ENCODE measurements around the gene NMRK1.

Gene NMRK1

DNA sequence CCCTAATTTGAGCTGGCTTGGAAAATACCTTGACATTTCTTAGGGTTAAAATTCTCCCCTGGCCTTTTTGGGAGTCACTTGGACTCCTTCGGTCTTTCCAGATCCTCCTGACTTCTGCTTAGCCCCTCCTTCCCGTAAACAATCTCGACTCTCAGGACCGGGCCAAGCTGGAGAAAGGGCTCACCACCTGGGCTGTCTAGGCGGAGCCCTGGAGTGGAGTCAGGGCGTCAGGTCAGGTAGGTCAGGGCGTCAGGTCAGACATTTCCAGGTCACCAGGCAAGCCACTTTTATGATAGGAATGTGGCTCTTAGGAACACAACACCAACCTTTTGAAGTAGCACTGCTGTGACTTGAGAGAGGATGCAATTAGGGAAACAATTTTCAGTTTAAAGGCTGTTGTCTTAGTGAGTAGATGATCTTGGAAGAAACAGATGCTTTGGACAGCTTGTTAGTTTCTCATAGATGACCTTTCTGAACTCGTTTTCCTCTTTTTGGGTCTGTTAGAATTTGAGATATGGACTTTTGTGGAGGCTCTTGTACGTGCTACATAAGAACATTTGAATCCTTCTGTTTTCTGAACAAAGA is 13.1 kb upstream of the NMRK1 start:
- DNase-seq = no peak

DNA sequence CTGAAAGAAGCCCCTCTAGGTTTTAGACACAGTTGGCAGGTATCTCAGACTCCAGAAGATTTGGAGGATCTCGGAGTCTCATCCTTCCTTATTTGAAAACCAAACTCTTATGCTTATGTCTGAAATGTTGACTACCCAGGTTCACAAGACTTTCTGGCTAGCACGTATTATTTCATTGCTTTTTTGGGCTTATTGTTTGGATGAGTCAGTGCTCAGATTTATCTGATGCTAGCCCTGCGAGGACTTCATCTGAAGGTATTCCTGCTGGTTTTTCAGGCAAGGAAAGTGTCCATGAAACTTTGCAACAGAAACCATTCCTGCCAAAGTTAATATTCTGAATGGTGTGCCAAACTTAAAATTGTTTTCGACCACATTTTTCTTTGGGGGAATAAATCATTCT is 8.8 kb upstream of the NMRK1 start:
- no peak for DNase-seq

DNA sequence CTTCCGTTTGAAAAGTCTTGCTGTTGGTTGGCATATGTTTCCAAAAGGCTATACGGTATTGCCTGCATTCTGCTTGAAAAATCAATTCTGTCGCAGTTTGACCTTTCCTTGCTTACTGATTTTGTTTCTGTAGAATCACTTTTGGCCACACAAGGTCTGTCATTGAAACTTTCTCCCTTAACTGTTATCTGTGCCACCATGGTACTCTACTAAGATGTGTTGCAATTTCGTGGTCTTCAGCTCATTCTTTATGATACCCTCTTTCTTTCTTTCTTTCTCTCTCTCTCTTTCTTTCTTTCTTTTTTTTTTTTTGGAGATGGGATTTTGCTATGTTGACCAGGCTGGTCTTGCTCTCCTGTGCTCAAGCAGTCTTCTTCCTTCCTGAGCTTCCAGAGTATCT is 4.8 kb upstream of the NMRK1 start:
- DNase-seq = no peak

DNA sequence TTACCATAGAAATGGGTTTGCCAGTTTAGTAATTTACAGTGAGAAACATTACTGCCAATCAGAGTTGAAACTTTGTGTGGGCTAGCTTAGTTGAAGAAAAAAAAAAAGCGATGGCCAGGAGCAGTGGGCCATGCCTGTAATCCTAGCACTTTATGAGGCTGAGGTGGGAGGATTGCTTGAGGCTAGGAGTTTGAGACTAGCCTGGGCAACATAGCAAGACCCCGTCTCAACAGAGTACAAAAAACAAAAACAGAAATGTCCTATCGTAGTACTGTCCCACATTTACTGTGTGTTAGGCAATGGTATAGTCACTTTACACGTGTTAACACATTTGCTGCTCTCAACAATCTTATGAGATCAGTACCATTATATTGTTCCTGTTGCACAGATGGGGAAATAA is 2.6 kb upstream of the NMRK1 start:
- no peak for DNase-seq

DNA sequence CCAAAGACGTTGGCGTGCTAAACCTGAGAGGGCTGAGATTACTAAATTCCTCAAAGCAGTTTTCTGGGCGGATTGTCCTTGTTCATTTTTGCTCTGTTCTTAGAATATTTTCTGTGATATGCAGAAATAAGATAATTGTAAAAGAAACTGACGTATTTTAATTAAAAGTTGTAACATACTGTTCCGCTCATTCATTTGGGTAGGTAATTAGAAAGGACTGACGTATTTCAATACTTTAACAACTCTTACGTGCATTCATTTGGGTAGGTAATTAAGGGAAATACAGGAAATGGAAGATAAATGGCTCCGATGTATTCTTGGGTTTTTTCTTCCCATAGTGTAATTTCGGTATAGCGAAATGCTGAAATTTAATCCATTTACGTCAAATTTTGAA is 1.4 kb upstream of the NMRK1 start:
- DNase-seq = no peak

DNA sequence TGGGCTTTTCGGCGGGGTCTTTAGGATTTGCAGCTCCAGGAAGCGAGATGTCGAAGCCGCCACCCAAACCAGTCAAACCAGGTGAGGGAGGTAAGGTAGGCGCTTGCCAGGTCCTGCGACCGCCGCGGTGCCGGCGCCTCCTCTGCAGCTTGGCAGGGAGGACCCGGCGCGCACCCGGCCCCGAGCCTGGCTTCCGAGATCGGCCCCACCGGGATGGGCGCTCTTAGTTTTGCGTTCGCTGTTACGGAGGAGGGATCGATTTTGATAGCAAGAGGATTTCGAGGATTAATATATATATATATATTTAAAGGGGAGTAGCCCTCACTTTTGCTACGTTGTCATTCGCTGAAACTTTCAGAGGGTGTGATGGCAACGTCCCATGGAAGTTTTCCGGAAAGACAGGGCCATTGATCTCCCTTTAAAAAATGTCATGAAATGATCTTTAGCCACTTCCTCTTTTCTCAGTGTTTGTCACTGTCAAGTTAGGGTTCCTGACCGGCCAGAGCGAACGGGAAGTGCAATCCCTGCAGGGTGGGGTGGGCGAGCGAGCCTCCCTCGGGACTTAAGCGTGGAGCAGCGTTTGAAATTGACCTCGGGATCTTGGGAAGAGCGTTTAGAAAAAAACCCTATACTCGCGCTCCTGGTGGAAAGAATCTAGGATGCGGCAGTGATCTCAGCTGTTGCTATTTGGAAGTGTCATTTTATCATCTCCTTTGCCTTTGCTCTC is 854 bp upstream of the NMRK1 start:
- no peak for DNase-seq

DNA sequence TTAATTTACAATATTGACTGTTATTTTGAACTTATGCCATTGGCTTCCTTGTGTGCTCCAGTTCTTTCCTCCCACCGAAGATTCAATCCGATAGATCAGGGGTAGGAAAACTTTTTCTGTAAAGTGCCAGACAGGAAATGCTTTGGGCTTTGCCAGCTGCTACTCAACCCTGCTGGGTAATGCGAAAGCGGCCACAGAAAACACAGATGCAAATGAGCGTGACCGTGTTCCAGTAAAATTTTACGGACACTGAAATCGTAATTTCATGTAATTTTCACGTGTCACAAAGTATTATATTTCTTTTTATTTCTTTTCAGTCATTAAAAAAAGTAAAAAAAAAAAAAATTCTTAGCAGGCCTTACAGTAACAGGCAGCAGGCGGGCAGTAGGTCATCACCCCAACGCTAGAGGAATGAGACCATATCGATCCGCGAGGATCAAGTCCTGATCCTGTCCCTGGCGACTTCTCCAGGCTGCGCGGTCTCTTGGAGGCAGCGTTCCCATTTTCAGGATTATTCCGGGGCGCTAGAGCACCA is 599 bp downstream of the NMRK1 start:
- no peak for DNase-seq

DNA sequence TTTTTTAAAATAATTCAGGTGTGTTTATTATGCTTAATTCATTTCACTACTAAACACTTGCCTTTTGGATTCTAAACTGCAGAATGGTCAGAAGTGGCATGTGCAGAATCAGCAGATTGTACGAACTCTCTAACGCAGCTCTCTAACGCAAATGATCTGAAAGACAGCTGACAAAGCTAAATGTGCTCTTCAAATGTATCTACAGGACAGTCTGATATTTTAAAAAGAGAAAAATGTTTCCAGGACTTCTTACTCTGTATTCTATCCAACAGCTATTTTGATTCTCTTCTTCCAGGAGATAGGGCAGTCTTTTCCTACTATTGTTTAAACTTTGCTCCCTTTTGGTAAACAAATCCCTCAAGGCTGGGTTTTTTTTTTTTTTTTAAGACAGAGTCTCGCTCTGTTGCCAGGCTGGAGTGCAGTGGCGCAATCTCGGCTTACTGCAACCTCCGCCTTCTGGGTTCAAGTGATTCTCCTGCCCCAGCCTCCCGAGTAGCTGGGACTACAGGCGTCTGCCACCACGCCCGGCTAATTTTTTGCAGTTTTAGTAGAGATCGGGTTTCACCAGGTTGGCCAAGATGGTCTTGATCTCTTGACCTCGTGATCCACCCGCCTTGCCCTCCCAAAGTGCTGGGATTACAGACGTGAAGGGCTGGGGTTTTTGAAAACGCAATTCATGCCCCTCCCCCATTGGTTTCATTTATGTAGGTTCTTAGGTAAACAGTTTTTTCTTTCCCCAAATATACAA is 1.2 kb downstream of the NMRK1 start:
- DNase-seq = no peak

DNA sequence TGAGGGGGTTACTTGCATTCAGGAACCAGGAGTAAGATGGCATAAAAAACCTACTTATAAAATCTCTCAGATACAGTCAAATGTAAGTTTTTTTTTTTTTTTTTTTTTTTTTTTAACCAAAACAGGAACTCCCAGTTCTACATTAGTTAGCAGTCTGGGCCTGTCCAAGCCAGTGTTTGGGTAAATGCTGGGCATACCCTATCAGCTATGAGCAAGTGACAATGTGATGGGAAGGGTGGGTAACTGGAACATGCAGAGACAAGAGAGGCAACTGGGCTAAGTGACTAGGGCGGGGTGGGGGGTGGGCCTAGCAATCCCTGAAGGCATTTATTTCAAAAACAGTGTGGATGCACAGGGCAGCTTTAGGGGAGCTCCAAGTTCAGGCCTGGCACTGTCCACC is 2.3 kb downstream of the NMRK1 start:
- DNase-seq = no peak

DNA sequence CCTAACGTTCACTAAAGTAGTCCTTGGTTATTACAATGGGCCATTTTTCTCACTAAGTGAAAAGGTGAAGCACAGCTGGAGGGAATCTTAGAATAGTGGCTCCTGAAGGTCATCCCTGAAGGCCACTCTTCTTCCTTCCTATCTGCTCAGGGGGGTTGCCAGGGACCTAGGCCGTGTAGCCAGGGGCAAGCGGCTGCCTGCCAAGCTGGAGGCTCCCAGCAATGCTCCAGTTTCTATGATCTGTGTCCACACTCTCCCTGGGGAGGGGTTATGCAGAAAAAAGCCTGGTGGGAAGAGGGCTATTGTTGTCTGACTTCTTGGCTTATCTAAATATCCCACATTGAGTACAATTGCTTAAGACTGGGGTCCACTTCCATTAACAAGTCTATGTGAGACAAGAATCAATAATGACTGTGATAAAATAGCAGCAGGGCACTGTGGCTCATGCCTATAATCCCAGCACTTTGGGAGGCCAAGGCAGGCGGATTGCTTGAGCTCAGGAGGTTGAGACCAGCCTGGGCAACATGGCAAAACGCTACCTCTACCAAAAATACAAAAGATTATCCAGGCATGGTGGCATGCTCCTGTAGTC is 3.8 kb downstream of the NMRK1 start:
- DNase-seq = no peak

DNA sequence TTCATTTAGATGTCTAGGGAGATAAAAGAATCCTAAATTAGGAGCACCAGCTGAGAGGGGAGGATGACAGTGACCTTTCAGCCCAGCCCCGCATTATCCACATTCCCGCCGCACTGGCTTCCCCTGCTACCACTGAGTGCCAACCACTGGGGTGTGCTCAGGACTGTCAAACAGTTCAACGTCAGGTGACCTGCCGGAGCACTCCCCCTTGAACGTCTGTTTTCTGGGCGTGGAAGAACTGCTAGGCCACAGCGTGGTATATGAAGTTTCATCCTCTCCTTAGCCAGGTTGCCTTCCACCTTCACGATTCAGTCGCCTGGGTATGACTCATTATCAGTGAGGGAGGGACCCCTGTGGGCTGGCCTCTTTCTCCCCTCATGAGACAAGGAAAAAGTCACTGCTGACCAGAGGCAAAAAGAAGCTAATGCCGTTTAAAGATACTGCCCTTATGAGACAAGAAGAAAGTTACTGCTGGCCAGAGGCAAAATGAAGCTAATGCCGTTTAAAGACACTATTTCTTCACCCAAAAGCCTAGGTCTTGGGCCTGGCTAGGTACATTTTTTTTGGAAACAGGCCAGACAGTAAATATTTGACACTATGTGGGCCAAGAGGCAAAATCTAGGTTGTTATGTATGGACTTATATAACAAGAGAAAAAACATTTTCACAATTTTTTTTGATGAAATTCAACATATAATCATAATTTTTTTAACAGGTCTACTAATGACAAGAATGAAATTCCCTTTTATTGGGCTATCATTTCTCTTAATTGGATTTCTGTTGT is 4.6 kb downstream of the NMRK1 start:
- DNase-seq = no peak

DNA sequence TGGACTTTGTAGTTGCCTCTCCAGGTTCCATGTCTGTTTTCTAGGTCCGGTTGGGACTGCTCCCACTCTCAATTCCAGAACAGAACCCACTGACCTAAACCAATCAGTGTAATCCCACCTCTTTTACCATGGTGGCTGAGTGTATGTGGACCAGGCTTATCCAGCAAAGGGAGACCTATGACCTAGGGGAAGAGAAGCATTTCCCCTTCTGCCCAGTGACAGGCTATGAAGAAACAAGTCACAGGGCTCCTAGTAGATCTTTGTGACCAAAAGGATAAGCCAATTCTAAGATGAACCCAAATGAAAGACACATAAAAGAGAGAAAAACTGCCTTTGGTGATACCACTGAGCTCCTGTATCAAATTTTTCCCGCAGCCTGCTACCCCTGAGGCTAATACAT is 6.3 kb downstream of the NMRK1 start:
- no peak for DNase-seq

DNA sequence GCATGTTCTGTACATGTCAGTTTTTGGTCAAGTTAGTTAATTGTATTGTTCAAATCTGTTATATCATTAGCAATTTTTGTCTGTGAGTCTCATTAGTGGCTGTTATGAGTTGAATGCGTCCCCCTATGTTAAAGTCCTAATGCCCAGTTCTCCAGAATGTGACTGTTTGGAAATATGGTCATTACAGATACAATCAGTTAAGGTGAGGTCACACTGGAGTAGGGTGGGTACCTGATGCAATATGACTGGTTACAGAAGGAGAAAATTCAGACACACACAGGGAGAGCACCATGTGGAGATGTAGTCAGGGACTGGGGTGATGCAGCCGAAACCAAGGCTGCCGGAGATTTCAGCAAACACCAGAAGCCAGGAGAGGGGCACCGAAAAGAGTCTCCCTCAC is 15.1 kb downstream of the NMRK1 start:
- DNase-seq = no peak

DNA sequence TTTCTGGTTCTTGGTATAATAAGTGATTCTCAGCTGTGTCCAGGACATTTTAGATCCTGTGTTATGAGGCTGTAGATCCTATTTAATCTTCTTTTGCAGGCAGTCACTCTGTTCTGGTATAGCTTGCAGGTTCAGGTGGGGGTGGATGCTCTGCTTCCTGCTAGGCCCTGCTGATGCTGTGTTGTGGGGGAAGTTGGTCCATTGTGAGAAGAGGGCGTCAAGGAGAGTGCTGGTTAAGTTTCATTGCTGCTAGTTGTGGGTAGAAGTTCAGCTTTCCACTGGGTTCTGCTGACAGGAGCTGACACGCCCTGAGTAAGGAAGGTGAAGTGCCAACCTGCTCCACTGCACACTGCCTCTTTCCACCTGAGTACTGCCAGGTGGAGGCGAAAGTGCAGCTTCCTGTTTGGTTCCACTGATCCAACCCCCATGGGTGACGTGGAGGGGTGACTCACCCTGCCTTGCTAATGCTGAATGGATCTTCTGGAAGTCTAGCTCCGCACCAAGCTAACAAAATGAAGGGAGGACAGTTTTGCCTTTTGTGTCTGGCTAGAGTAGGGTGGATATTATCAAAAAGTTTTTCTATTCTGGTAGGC is 16.3 kb downstream of the NMRK1 start:
- DNase-seq = no peak

DNA sequence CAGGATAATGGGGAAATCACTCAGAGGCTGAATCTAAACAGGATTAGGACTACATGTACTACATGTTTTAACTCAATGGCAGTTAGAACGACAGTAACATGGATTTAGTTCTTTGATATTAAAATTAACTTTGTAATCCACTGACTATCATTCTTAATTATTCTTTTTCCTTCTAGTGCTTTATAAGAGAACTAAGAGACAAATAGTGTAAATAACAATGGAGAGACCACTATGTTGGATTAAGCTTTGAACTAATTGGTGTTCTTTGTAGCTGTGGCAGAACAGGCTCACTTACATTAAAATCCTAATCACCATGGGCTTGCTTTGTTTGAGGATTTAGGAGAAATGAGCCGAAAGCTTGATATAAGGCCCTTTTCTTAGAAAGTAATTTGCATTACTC is 18.8 kb downstream of the NMRK1 start:
- no peak for DNase-seq

DNA sequence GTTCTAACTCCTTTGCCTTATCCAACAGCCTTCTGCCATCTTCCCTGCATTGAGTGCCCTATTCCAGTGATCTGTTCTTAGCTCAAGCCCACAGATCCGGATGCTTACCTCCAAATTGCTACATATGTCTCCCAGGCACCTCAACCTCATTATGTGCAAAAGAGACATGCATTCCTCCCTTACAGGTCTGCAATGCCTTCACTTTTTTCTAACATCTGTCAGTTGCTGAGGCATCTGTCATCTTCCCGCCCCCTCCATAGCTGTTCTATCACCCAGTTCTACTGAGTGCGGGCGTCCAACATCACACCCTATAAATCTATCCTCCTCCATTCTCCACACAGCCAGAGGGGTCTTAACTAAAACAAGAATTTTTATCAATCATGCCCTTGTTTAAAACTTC is 20.1 kb downstream of the NMRK1 start:
- DNase-seq = no peak

DNA sequence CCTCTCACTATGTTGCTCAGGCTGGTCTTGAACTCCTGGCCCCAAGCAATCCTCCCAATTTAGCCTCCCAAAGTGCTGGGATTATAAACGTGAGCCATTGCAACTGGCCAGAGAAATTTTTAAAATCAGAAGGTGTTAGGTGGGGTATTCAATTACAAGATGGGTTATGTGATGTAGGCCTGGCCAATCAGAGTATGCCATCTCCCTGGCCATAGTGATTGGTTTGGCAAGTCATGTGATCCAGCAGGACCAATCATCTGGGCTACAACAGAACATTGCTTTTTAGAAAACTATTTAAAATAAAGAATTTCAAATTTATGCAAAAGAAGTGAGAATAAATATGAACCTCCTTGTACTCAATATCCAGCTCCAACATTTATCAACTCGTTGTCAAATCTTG is 22.4 kb downstream of the NMRK1 start:
- no peak for DNase-seq

DNA sequence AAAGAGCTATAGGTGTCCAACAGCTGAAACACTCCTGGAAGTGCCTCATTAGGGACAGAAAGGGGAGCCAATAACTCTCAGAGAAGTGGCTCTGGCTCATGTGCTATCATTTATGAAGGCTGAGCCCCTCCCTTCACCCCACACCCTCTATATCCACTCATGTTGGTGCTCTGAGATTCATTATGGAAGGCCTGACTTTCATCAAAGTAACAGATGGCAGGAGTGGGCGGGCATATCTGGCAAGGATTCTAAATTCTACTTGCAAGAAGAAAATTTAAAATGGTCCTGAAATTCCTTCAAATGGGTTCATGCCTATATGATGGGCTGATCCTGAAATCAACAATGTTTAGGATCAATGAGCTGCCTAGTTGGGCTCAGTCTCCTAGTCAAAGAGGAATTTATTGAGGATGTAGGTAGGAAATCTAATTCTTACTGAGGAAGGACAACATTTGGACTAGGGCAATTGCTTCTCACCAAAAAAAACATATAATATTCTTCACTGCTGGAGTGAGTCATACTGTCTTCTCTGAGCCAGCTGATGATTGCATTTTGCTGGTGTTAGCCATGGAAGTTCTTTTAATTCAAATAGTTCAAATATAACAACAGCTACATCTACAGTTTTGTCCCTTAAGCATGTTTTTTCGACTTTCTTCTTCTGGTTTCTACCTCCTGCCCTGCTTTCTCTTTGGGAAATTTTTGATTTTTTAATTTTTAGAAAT is 23.5 kb downstream of the NMRK1 start:
- no peak for DNase-seq

DNA sequence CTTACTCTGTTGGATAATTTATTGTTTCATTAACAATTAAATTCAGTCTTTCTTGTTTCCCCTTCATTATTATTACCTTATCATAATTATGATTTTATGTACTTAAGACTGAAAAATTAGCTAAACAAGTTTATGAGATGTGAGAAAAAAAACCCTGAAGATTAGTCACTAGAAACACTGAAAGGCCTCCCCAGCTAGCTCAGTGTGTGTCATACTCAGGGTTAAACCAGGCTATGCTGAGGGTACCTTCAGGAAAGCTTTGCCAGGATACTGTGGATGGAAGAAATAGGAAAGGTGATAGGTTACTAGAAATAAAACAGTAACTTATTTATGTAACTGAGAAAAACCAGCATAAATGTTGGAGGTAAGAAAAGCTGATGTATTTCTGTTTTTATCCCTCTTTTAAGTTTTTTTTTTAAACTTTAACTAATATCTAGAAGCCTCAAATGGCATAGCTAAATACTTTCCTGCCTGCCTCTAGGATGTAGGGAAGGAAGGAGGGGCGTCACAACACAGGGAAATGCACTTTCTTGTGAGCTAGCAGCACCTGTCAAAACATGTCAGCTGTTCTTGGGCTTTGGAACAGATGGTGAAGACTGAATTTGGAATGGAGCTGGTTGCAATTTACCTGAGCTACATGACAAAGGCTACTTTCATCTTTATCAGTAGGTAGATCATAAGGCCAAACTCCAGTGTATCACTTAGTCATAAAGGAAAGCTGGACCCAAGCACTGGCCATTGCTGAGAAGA is 24.2 kb downstream of the NMRK1 start:
- peak; percentile 12 for DNase-seq

DNA sequence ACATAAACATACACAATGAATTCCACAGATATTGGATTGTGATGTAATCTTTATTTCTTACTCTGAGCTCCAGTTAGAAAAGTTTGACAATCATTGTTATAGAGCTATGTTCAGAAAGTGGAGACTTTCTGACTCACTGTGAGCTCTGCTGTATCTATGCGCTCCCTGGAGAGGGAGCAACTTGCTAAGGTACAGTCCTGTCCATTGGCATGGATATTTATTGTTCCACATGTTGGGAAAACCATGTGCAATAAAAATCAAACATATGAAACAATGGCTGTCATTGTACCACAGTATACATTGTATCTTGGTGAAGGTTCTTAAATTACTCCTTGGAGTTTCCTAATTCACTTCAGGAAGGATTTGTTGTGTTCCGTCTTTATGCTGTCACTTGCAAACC is 26.8 kb downstream of the NMRK1 start:
- no peak for DNase-seq

DNA sequence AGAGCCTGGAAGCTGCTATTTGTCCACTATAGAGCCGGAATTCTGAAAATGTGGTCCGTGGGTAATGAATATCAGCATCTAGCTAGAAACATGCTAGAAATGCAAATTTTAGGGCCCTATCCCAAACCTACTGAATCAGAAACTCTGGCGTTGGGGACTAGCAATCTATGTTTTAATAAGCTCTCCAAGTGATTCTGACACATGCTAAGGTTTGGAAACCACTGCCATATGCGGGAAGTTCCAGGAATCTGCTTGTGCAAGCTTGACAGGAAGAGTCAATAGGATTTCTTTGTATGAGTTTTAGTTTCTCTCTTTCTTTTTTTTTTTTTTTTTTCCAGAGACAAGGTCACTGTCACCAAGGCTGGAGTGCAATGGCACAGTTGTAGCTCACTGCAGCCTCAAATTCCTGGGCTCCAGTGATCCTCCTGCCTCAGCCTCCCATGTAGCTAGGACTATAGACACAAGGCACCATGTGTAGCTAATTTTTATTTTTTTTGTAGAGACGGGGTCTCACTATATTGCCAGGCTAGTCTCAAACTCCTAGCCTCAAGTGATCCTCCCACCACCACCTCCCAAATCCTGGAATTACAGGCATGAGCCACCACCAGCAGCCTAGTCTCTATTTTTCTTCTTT is 33.5 kb downstream of the NMRK1 start:
- no peak for DNase-seq

Data from NCI-H524 treated with DMSO at 0.1 percent for 48 hours (cell line).